K562 (cell line): Measurements from ENCODE around the gene IGFBPL1. TPM values are rescaled to one million over a fixed set of nuclear protein-coding genes. Genes with fewer than 3 reads are reported as not detected.

Experiments
- ATAC-seq: fragments of 200-7000 bp; cut with Tn5 transposase; 3 replicates; pipeline ENCODE4 v1.9.1; 2020; ENCODE audit warnings: moderate library complexity
- BruUV-seq: library from RNA; stranded (reverse); fragments of 400-500 nt; replicated peaks from 2 replicates; lab custom pipeline; 2021; lab: Mats Ljungman, UMichigan
- CTCF ChIA-PET: fragments of 300-600 bp; formaldehyde crosslinking; extraction: SDS; loops from one replicate; lab custom pipeline; 2021; ENCODE audit warnings: low intra/inter-chr PET ratio; lab: Yijun Ruan, JAX
- POLR2A ChIA-PET: fragments of 300-600, 350-650 bp; sonication (Branson Sonifier 250); formaldehyde crosslinking; extraction: SDS; loops from one replicate; lab custom pipeline; 2021; ENCODE audit warnings: antibody characterized with exemption, inconsistent platforms; lab: Yijun Ruan, JAX
- DNase-seq, 4 experiments: peaks; one replicate each; pipeline versions ENCODE4 v3.0.0 to v3.0.0-alpha.2; 2011 to 2018; ENCODE audit warnings: low spot score in 3 of 4, mixed read lengths in 3 of 4; ENCODE audit errors: extremely low read depth in 1 of 4
- FAIRE-seq: peaks from 2 replicates; lab custom pipeline; 2011; peaks lifted over from hg19 to GRCh38; lab: Jason Lieb, UNC
- H2AFZ ChIP-seq: 2 replicates; pipeline ENCODE4 v1.6.0; 2011; ENCODE audit warnings: low read depth, low read length, control low read depth, inconsistent platforms
- H3K27ac ChIP-seq: fragments of 200-600 bp; 3 replicates; pipeline ENCODE4 v1.8.0; 2011; ENCODE audit warnings: low read depth, mild to moderate bottlenecking, control low read depth, inconsistent platforms, low read length, moderate library complexity, mixed read lengths; ENCODE audit errors: extremely low read depth
- H3K27me3 ChIP-seq, 2 experiments: fragments of 300-600 bp in 1 of 2; 2 replicates in 1 of 2; 3 replicates in 1 of 2; pipeline versions ENCODE4 v1.6.0 to v1.8.0; 2011; ENCODE audit warnings: inconsistent platforms in 2 of 2, low read length in 2 of 2, mild to moderate bottlenecking in 1 of 2, mixed read lengths in 1 of 2, moderate library complexity in 1 of 2; ENCODE audit not compliant: control insufficient read depth in 2 of 2, insufficient read depth in 2 of 2
- H3K36me3 ChIP-seq: fragments of 300-600 bp; 3 replicates; pipeline ENCODE4 v1.8.0; 2011; ENCODE audit warnings: mild to moderate bottlenecking, low read length, inconsistent platforms; ENCODE audit not compliant: control insufficient read depth, insufficient read depth
- H3K4me1 ChIP-seq, 2 experiments: fragments of 200-600 bp in 1 of 2; replicated peaks in 1 of 2; 2 replicates in 1 of 2; 3 replicates in 1 of 2; pipeline versions ENCODE4 v1.5.1 to v1.8.0; 2011; ENCODE audit warnings: inconsistent platforms in 2 of 2, low read length in 2 of 2, mild to moderate bottlenecking in 1 of 2, mixed read lengths in 1 of 2, moderate library complexity in 1 of 2; ENCODE audit not compliant: control insufficient read depth in 2 of 2, insufficient read depth in 2 of 2
- H3K4me2 ChIP-seq: 2 replicates; pipeline ENCODE4 v1.6.1; 2011; ENCODE audit warnings: low read length, control low read depth, inconsistent platforms, mixed read lengths; ENCODE audit not compliant: insufficient read depth
- H3K4me3 ChIP-seq: fragments of 200-600 bp; sonication (generic), shearing (Covaris generic); 2 replicates; pipeline ENCODE4 v1.5.1; 2016; ENCODE audit warnings: control low read depth, inconsistent platforms
- H3K79me2 ChIP-seq: fragments of 200-600 bp; 3 replicates; pipeline ENCODE4 v1.8.0; 2011; ENCODE audit warnings: low read length, inconsistent platforms; ENCODE audit not compliant: control insufficient read depth, insufficient read depth
- H3K9ac ChIP-seq, 2 experiments: 2 replicates each; pipeline versions ENCODE4 v1.6.0 to v1.6.1; 2011; ENCODE audit warnings: low read depth in 2 of 2, low read length in 2 of 2, control low read depth in 1 of 2, inconsistent platforms in 1 of 2, mild to moderate bottlenecking in 1 of 2, mixed read lengths in 1 of 2; ENCODE audit not compliant: insufficient read depth in 1 of 2
- H3K9me1 ChIP-seq: one replicate; pipeline ENCODE4 v1.6.0; 2011; ENCODE audit warnings: inconsistent platforms, mild to moderate bottlenecking, low read length, moderate library complexity; ENCODE audit not compliant: control insufficient read depth, insufficient read depth
- H3K9me3 ChIP-seq: replicated peaks from 2 replicates; pipeline ENCODE4 v1.5.1; 2011; ENCODE audit warnings: low read depth, low read length, inconsistent platforms; ENCODE audit not compliant: control insufficient read depth, insufficient read depth
- H4K20me1 ChIP-seq: replicated peaks from 2 replicates; pipeline ENCODE4 v1.6.1; 2011; ENCODE audit warnings: low read length, inconsistent platforms, mixed read lengths; ENCODE audit not compliant: control insufficient read depth, insufficient read depth
- CEBPG ChIP-seq, 3 experiments: fragments of 200-800 bp in 1 of 3; sonication (Bioruptor generic) in 1 of 3; sonication (generic) in 1 of 3; formaldehyde crosslinking in 1 of 3; IDR thresholded peaks in 2 of 3; conservative IDR thresholded peaks in 1 of 3; 2 replicates each; pipeline versions ENCODE4 v1.6.1 to v1.8.0; 2016 to 2022; ENCODE audit warnings: missing compliant biosample characterization in 2 of 3, missing genetic modification characterization in 2 of 3, mild to moderate bottlenecking in 1 of 3, missing genetic modification reagents in 1 of 3
- CREBBP ChIP-seq: IDR thresholded peaks from one replicate; pipeline ENCODE4 v1.6.1; 2012; ENCODE audit warnings: low read depth, mild to moderate bottlenecking, control low read depth, inconsistent platforms, low read length
- EGR1 ChIP-seq: fragments of 450-650 bp; conservative IDR thresholded peaks from 2 replicates; pipeline ENCODE4 v1.6.1; 2017; ENCODE audit warnings: mild to moderate bottlenecking
- IFI16 ChIP-seq: fragments of 250-450 bp; sonication (Bioruptor Pico); IDR thresholded peaks from 2 replicates; pipeline ENCODE4 v2.1.2; 2022; ENCODE audit warnings: mild to moderate bottlenecking, inconsistent platforms
- L3MBTL2 ChIP-seq: fragments of 450-650 bp; IDR thresholded peaks from 2 replicates; pipeline ENCODE4 v1.6.1; 2016; ENCODE audit warnings: mild to moderate bottlenecking, moderate library complexity
- MGA ChIP-seq: fragments of 450-650 bp; IDR thresholded peaks from 2 replicates; pipeline ENCODE4 v1.6.1; 2016; ENCODE audit warnings: mild to moderate bottlenecking, moderate library complexity
- NR2C1 ChIP-seq, 2 experiments: fragments of 450-650 bp; IDR thresholded peaks; 2 replicates each; pipeline ENCODE4 v1.6.1; 2017; ENCODE audit warnings: mild to moderate bottlenecking in 2 of 2, antibody characterized with exemption in 1 of 2, inconsistent platforms in 1 of 2, missing compliant biosample characterization in 1 of 2, missing genetic modification characterization in 1 of 2
- POLR2H ChIP-seq: IDR thresholded peaks from 2 replicates; pipeline ENCODE4 v1.6.1; 2016; ENCODE audit warnings: missing genetic modification characterization, low read depth, mild to moderate bottlenecking, control low read depth, missing compliant biosample characterization, moderate library complexity
- WGBS: fragments of 100-300 bp; shearing (Covaris generic); methylation state at CpG from one replicate; pipeline ENCODE4 v1.1.6; 2016; ENCODE audit warnings: low coverage, mixed read lengths; ENCODE audit not compliant: insufficient coverage; ENCODE audit errors: missing lambda C conversion rate; 5-methylcytosine and 5-hydroxymethylcytosine counted together
- in situ Hi-C: fragments of 300-500 bp; cut with MboI; formaldehyde crosslinking; loops from 4 replicates; pipeline ENCODE4 v1.15.0; 2018; ENCODE audit warnings: inconsistent platforms, mixed read lengths
- intact Hi-C: fragments of 100-400 bp; cut with micrococcal nuclease; formaldehyde crosslinking; loops from 2 replicates; pipeline ENCODE4 v1.14.2; 2022
- polyA plus RNA-seq, 8 experiments: library from polyadenylated mRNA; depleted of rRNA in 4 of 8; stranded (reverse) in 5 of 8; unstranded in 3 of 8; fragments of >200 nt; fragmentation: Nextera tagmentation in 2 of 8; fragmentation: Illumina TruSeq in 1 of 8; extraction: Ambion mirVana in 2 of 8; extraction: Trizol in 1 of 8; gene quantifications; 2 replicates each; pipeline versions ENCODE4 v1.2.1 to v1.2.3, GENCODE V29; 2011 to 2014; ENCODE audit warnings: inconsistent platforms in 1 of 8, missing spikeins in 1 of 8
- total RNA-seq, 7 experiments: library from RNA; depleted of rRNA in 6 of 7; stranded (reverse); fragments of >200 nt in 6 of 7; fragmentation: Illumina TruSeq in 2 of 7; extraction: Trizol in 2 of 7; gene quantifications; 2 replicates each; pipeline versions ENCODE4 v1.2.1 to v1.2.3, GENCODE V29; 2011 to 2021; ENCODE audit warnings: low replicate concordance in 1 of 7

IGFBPL1 gene
- total and polyA plus RNA-seq, 9 of the 15 experiments (the other 6 are each of a cell fraction or from before 2014, with no cell fraction given), result not detected

GRCh38 chr9:38388283-38389223, 35.7 kb downstream of the IGFBPL1 start:
- peaks cover 31 to 34% of the 10 kb centered on the region in 2 experiments for H3K4me1 ChIP-seq
- TF ChIP-seq IFI16 (CRISPR knock-in tag), result no peak
- 0 out of 2 replicates have a peak, but pooled peaks have one; percentile 10 for TF ChIP-seq MGA
- TF ChIP-seq CREBBP, result no peak
- peak; percentile 23; the same call in 1 of the 2 replicates for TF ChIP-seq CEBPG (CRISPR knock-in tag; IDR thresholded peaks at IDR 0.05)
- peak in 1 of 2 experiments; percentile 84; a peak in 2 of 4 replicates for TF ChIP-seq CEBPG (tag; conservative IDR thresholded peaks at IDR 0.05 in 1 of 2, IDR thresholded peaks at IDR 0.05 in 1 of 2)
- no peak for TF ChIP-seq NR2C1 (IDR thresholded peaks at IDR 0.05)
- TF ChIP-seq NR2C1 (tag; IDR thresholded peaks at IDR 0.05), result no peak
- TF ChIP-seq L3MBTL2, result 0 out of 2 replicates have a peak, but pooled peaks have one; percentile 45
- TF ChIP-seq POLR2H (tag), result no peak
- TF ChIP-seq EGR1, result peak; percentile 33; the same call in 1 of the 2 replicates

More at GRCh38 chr9:38388283-38389223, 35.7 kb downstream of the IGFBPL1 start:
- H3K4me3 ChIP-seq, result no peak overlapping the region
- no peak overlapping the region for H3K9ac ChIP-seq
- H4K20me1 ChIP-seq, result no peaks in the 10 kb centered on the region
- ChIA-PET CTCF (no interaction called here), POLR2A (interaction anchor here (0.7 kb wide), 2 partner anchors 12 to 19 kb away, joined by 3 to 4 read pairs; no protein-coding TSS in a partner anchor)
- 44% methylated on average over 7 of the region's 7 CpGs for WGBS
- peaks cover 10% of the 10 kb centered on the region for H3K79me2 ChIP-seq
- no peak overlapping the region for H3K27ac ChIP-seq
- no peaks in the 10 kb centered on the region for H3K9me3 ChIP-seq
- no peak overlapping the region for H3K4me2 ChIP-seq
- H2AFZ ChIP-seq, result peak overlapping the region; percentile 79
- no peaks in the 10 kb centered on the region for H3K9me1 ChIP-seq
- no peak for DNase-seq
- intact Hi-C loops, result no loop called here
- no peaks in the 10 kb centered on the region for H3K27me3 ChIP-seq
- no peak for FAIRE-seq
- no peaks in the 10 kb centered on the region for H3K36me3 ChIP-seq
- BruUV-seq, result no TSS peak
- no peak for ATAC-seq
- in situ Hi-C loops, result no loop called here
